Esophagus mucosa (tissue), 1 donor: ENCODE measurements around the gene PTPRN2. TPM values are rescaled to one million over a fixed set of nuclear protein-coding genes. Genes with fewer than 3 reads are reported as not detected.

Experiments
- ATAC-seq: fragments of 200-7000 bp; cut with Tn5 transposase; one replicate; pipeline ENCODE4 v1.9.1; 2020
- total RNA-seq: library from RNA; stranded (reverse); gene quantifications from one replicate; pipeline ENCODE4 v1.2.4, GENCODE V29; 2023
- donor health status: DM: yes; HTN: yes; CAD: no.

PTPRN2 gene
- total RNA-seq, 1 donor from 2014 or later: 0.44 TPM

GRCh38 chr7:157892751-157893523, 694.7 kb downstream of the PTPRN2 start:
- ATAC-seq: no peak

GRCh38 chr7:157890921-157891401, 696.7 kb downstream of the PTPRN2 start:
- no peak for ATAC-seq

- ATAC-seq: no peak
These were observed 698.1 kb downstream of the PTPRN2 start for GRCh38 chr7:157889480-157889879.

DNA sequence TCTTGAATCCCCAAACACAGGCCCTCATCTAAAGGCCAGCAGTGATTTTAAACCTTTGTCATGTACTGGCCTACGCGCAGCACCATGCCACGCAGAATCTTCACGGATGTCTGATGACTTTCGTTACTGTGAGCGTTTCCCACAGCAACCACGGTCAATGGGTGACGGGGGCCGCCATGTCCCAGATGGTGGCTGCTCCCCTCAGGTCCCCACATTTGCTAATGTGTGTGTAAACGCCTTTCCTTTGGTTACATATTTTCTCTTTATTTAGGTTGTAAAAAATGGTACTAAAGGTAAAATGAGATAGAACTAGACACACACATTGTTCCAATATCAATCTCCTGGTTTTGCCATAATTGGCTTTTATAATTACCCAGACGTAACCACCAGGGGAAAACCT, 699.0 kb downstream of the PTPRN2 start:
- no peak for ATAC-seq

- ATAC-seq: no peak
These were observed 700.2 kb downstream of the PTPRN2 start for GRCh38 chr7:157887400-157887799.

GRCh38 chr7:157886711-157887110, 700.9 kb downstream of the PTPRN2 start:
- ATAC-seq: no peak

GRCh38 chr7:157886266-157886665, 701.4 kb downstream of the PTPRN2 start:
- no peak for ATAC-seq

- no peak for ATAC-seq
These were observed 702.5 kb downstream of the PTPRN2 start for GRCh38 chr7:157885140-157885539.

DNA sequence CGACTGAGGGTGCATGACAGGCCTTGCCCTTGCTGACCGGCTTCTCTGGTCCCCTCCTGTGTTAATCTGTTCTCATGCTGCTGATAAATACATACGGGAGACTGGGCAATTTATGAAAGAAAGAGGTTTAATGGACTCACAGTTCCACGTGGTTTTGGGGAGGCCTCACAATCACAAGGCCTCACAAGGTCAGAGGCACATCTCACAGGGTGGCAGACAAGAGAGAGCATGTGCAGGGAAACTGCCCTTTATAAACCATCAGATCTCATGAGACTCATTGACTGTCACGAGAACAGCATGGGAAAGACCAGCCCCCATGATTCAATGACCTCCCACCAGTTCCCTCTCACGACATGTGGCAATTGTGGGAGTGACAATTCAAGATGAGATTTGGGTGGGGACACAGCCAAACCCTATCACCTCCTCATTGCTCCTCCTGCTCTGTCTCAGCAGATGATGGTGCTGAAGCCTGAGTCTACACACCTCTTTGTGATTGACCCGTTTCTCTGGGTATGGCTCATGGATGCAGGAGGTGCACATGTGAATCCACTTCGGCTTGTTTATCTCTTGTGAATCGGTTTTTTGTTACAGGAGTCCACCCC, 703.1 kb downstream of the PTPRN2 start:
- ATAC-seq: no peak

GRCh38 chr7:157881048-157881771, 706.4 kb downstream of the PTPRN2 start:
- ATAC-seq: no peak

GRCh38 chr7:157879391-157879790, 708.2 kb downstream of the PTPRN2 start:
- no peak for ATAC-seq

- ATAC-seq: no peak
These were observed 710.1 kb downstream of the PTPRN2 start for GRCh38 chr7:157877298-157878090.

DNA sequence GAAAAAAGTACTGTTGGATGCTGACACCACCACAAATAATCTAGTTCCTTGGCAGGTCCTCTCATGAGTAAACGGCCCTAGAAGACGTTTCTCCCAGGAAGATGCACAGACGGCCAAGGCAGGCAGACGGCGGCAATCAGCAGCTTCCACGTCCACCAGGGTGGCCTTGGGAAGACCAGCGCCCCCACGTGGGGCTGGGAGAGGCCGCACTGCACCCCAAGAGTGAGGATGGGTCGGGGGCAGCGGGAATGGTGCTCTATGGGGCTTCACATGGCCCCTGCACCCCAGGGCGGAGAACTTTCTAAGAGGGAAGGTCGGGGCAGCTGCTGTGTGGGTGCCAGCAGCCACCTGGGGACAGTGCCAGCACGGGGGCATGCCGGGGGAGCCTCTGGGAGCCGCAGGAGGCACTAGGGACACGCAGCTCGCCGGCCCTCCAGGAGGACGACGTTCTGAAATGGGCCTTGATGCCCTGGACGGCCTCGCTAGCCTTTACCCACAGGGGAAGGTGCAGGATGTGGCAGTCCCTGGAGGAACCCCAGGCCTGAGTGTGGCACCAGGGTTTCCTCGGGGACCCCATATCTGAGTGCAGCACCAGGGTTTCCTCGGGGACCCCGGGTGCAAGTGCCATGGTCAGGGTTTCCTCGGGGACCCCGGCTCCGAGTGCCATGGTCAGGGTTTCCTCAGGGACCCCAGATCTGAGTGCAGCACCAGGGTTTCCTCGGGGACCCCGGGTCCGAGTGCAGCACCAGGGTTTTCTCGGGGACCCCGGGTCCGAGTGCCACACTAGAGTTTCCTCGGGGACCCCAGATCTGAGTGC, 710.9 kb downstream of the PTPRN2 start:
- ATAC-seq: no peak

GRCh38 chr7:157875230-157876179, 712.1 kb downstream of the PTPRN2 start:
- ATAC-seq: peak; percentile 70

DNA sequence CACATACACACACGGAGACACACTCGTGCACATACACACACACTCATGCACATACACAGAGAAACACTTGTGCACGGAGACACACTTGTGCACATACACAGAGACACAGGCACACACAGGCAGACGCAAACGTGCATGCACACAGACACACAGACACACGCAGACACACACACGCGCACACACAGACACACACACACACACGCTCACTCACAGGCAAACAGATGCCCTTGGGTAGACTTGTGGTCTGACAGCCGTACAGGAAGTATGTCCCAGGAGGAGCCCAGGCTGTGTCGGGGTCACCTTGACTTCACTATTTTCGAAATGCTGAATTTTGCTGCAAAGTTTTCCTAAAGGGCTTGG, 712.8 kb downstream of the PTPRN2 start:
- no peak for ATAC-seq

DNA sequence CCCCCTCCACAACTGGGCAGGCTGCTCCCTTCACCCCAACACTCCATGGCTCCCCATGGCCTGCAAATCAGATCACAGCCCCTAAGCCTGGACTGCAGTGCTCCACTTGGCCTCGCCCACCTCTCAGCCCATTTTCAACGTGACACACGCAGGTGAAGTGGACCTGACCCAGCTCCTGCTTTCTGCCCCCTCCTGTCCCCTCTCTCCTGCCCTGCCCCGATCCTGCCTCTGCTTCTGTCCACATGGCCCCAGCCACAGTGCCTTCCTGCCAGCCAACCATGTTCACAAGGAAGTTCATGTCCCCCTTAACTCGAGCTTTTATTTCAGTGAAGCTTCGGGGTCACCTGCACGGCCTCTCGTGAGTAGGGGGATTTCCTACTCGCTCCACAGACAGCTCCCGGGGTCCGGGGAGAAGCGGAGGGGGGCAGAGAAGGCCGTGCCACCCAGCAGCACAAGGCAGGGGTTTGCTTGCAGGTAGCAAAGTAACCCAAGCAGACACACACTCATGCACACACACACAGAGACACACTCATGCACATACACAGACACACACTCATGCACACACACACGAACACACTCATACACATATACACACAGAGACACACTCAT, 713.3 kb downstream of the PTPRN2 start:
- no peak for ATAC-seq

- no peak for ATAC-seq
These were observed 714.0 kb downstream of the PTPRN2 start for GRCh38 chr7:157873664-157874063.

DNA sequence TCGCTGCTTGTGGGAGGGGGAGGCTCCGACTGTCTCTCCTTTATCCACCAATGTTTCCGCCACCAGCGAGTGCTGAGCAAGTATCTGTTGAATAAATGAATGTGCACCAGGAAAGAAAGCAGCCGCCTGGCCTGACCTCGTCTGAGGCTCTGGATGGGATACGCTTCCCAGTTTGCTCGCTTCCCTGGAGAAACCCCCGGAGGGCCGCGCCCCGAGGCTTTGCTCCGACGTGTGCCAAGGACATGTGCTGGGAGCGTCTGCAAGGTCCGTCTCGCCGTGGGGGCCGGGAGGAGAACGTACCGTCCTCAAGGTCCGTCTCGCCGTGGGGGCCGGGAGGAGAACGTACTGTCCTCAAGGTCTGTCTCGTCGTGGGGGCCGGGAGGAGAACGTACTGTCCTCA, 714.4 kb downstream of the PTPRN2 start:
- no peak for ATAC-seq

DNA sequence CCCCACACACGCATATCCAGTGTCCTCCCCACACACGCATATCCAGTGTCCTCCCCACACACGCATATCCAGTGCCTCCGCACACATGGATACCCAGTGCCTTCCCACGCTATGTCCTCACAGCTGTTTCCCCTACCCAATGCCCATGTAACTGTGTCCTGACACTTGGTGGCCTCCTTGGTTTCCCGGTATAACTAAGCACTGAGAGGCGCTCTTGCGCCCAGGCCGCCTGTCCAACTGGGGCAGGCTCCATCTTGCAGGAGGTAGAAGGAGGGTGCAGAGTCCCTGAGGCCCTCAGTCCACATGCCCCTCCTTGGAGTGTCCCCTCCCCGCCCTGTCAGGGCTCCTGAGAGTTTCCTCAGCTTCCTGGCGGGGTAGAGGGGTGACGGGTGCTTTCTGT, 715.2 kb downstream of the PTPRN2 start:
- no peak for ATAC-seq

GRCh38 chr7:157871681-157872080, 715.9 kb downstream of the PTPRN2 start:
- no peak for ATAC-seq
